ENCODE measurements around the gene IRF1.
A peak's percentile ranks its signal among the peaks of the same experiment; 100 is the strongest.

The IRF1 gene

GRCh38 chr5:132505641-132506040 lies 15.1 kb upstream of the IRF1 start:
- no peak overlapping the region for H3K4me3 ChIP-seq (replicated peaks; ENCODE audit: low read depth, low read length)
- DNase-seq (ENCODE audit: low read depth): no peak
- no peak for TF ChIP-seq CTCF (IDR thresholded peaks at IDR 0.05; ENCODE audit: low read length, missing control alignments)

- TF ChIP-seq CTCF (IDR thresholded peaks at IDR 0.05; ENCODE audit: low read length, missing control alignments): no peak
- no peak for DNase-seq (ENCODE audit: low read depth)
- no peak overlapping the region for H3K4me3 ChIP-seq (replicated peaks; ENCODE audit: low read depth, low read length)
Measured at GRCh38 chr5:132504746-132505145, 14.2 kb upstream of the IRF1 start.

- no peak for DNase-seq (ENCODE audit: low read depth)
- TF ChIP-seq CTCF (IDR thresholded peaks at IDR 0.05; ENCODE audit: low read length, missing control alignments): no peak
- no peak overlapping the region for H3K4me3 ChIP-seq (replicated peaks; ENCODE audit: low read depth, low read length)
Measured at GRCh38 chr5:132503244-132503643, 12.7 kb upstream of the IRF1 start.

GRCh38 chr5:132501961-132502931 lies 11.7 kb upstream of the IRF1 start:
- no peak for DNase-seq (ENCODE audit: low read depth)
- H3K4me3 ChIP-seq (replicated peaks; ENCODE audit: low read depth, low read length): no peak overlapping the region
- TF ChIP-seq CTCF (IDR thresholded peaks at IDR 0.05; ENCODE audit: low read length, missing control alignments): no peak

DNA sequence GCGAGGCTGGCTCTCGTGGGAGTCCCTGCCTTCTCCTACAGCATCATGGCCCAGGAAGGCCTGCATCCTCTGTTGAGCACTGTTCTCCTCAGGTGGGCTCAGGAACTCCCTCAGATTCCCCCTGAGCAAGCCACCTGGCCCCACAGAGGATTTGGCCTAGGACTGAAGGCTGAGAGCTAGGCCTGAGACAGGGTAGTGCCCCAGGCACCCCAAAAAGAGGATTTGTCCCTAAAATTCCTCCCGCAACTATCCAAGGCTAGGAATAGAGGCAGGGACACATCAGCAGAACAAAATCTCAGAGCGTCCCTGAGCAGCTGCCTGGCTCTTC lies 11.0 kb upstream of the IRF1 start:
- H3K4me3 ChIP-seq (replicated peaks; ENCODE audit: low read depth, low read length): no peak overlapping the region
- TF ChIP-seq CTCF (IDR thresholded peaks at IDR 0.05; ENCODE audit: low read length, missing control alignments): no peak
- no peak for DNase-seq (ENCODE audit: low read depth)

- TF ChIP-seq CTCF (IDR thresholded peaks at IDR 0.05; ENCODE audit: low read length, missing control alignments): peak; percentile 83
- DNase-seq (ENCODE audit: low read depth): peak; percentile 74
- no peak overlapping the region for H3K4me3 ChIP-seq (replicated peaks; ENCODE audit: low read depth, low read length)
Measured at GRCh38 chr5:132500931-132501628, 10.5 kb upstream of the IRF1 start.
